PC-3 (cell line): ENCODE data around the gene ACOT2. TPM values are rescaled to one million over a fixed set of nuclear protein-coding genes. Genes with fewer than 3 reads are reported as not detected.
"Not testable (repeated sequence)": the region's sequence is repeated elsewhere in the genome, so short reads cannot be mapped to it uniquely, and the experiment has no call there.

Source experiments
- ATAC-seq: fragments of 200-7000 bp; cut with Tn5 transposase; 2 replicates; pipeline ENCODE4 v1.9.1; 2020; ENCODE audit warnings: mild to moderate bottlenecking, moderate library complexity
- Bru-seq: library from RNA; stranded (reverse); fragments of 400-500 nt; gene quantifications from one replicate; lab custom pipeline; 2021; lab: Mats Ljungman, UMichigan
- BruChase-seq, 2 experiments: library from RNA; stranded (reverse); fragments of 400-500 nt; gene quantifications; one replicate each; lab custom pipeline; 2021; lab: Mats Ljungman, UMichigan
- BruUV-seq: library from RNA; stranded (reverse); fragments of 400-500 nt; replicated peaks from 2 replicates; lab custom pipeline; 2021; lab: Mats Ljungman, UMichigan
- CTCF ChIA-PET: fragments of 300-600 bp; sonication (Branson Sonifier 250); formaldehyde crosslinking; loops from one replicate; lab custom pipeline; 2022; ENCODE audit warnings: antibody characterized with exemption; lab: Charles Lee
- POLR2A ChIA-PET: fragments of 300-600 bp; sonication (Branson Sonifier 250); formaldehyde crosslinking; loops from one replicate; lab custom pipeline; 2022; ENCODE audit warnings: antibody characterized with exemption; ENCODE audit not compliant: unreplicated experiment; lab: Charles Lee
- DNase-seq: peaks from one replicate; pipeline ENCODE4 v3.0.0-alpha.2; 2015
- H2AFZ ChIP-seq: fragments of 300-600 bp; sonication (generic); 2 replicates; pipeline ENCODE4 v1.6.0; 2016; ENCODE audit warnings: antibody characterized with exemption, low read length
- H3F3A ChIP-seq: fragments of 300-600 bp; sonication (generic); one replicate; pipeline ENCODE4 v1.6.0; 2017; ENCODE audit warnings: antibody characterized with exemption, low read length, control low read depth, mild to moderate bottlenecking; ENCODE audit not compliant: unreplicated experiment
- H3K27ac ChIP-seq: fragments of 300-600 bp; sonication (generic); 2 replicates; pipeline ENCODE4 v1.5.1; 2016; ENCODE audit warnings: mild to moderate bottlenecking, low read length
- H3K27me3 ChIP-seq: fragments of 300-600 bp; sonication (generic); 2 replicates; pipeline ENCODE4 v1.6.1; 2016; ENCODE audit warnings: low read length, mixed read lengths
- H3K36me3 ChIP-seq: fragments of 300-600 bp; sonication (generic); 2 replicates; pipeline ENCODE4 v1.6.1; 2016; ENCODE audit warnings: low read depth, mixed run types, low read length, mixed read lengths
- H3K4me1 ChIP-seq: fragments of 300-600 bp; sonication (generic); 2 replicates; pipeline ENCODE4 v1.5.1; 2016; ENCODE audit warnings: low read length; ENCODE audit not compliant: insufficient read depth
- H3K4me2 ChIP-seq: fragments of 300-600 bp; sonication (generic); 2 replicates; pipeline ENCODE4 v1.6.0; 2016; ENCODE audit warnings: low read length
- H3K4me3 ChIP-seq: fragments of 300-600 bp; sonication (generic); 2 replicates; pipeline ENCODE4 v1.5.1; 2016; ENCODE audit warnings: mild to moderate bottlenecking, low read length, mixed read lengths
- H3K79me2 ChIP-seq: fragments of 300-600 bp; sonication (generic); 2 replicates; pipeline ENCODE4 v1.6.1; 2017; ENCODE audit warnings: low read length, mixed read lengths
- H3K9ac ChIP-seq: fragments of 300-600 bp; sonication (generic); 2 replicates; pipeline ENCODE4 v1.6.0; 2016; ENCODE audit warnings: mild to moderate bottlenecking, low read length
- H3K9me2 ChIP-seq: fragments of 300-600 bp; sonication (generic); replicated peaks from 2 replicates; pipeline ENCODE4 v1.6.1; 2016; ENCODE audit warnings: mixed run types, low read length, mixed read lengths
- H3K9me3 ChIP-seq: fragments of 300-600 bp; sonication (generic); 2 replicates; pipeline ENCODE4 v1.6.1; 2016; ENCODE audit warnings: low read length, mixed read lengths
- H4K20me1 ChIP-seq: fragments of 300-600 bp; sonication (generic); 2 replicates; pipeline ENCODE4 v1.6.1; 2016; ENCODE audit warnings: low read length, mixed read lengths
- CTCF ChIP-seq: fragments of 300-600 bp; sonication (generic); conservative IDR thresholded peaks from 2 replicates; pipeline ENCODE4 v1.5.1; 2017; ENCODE audit warnings: antibody characterized with exemption, low read depth, mild to moderate bottlenecking, low read length
- EZH2 ChIP-seq: fragments of 300-600 bp; sonication (generic); IDR thresholded peaks from one replicate; pipeline ENCODE4 v1.6.1; 2017; ENCODE audit warnings: antibody characterized with exemption, mild to moderate bottlenecking, low read length; ENCODE audit not compliant: unreplicated experiment
- EZH2phosphoT487 ChIP-seq: fragments of 300-600 bp; sonication (generic); IDR thresholded peaks from 2 replicates; pipeline ENCODE4 v1.6.1; 2018; ENCODE audit warnings: mild to moderate bottlenecking, antibody characterized with exemption, low read length, borderline replicate concordance
- intact Hi-C: fragments of 100-400 bp; cut with micrococcal nuclease; formaldehyde crosslinking; loops from 2 replicates; pipeline ENCODE4 v1.9.0; 2023
- long read RNA-seq: library from polyadenylated mRNA; unstranded; transcript quantifications from one replicate; pipeline ENCODE4 v2.0.0, GENCODE V29; 2021; ENCODE audit not compliant: unreplicated experiment
- total RNA-seq: library from RNA; depleted of rRNA; stranded (reverse); fragments of >200 nt; gene quantifications from 2 replicates; pipeline ENCODE4 v1.2.3, GENCODE V29; 2014; rRNA removed

The ACOT2 gene
- total RNA-seq (39.0 and 46.0 TPM in 2 replicates), Bru-seq, nascent RNA (percentile 78 among the genes with signal in this experiment), BruChase-seq, experiment 1, labeled RNA remaining after a 6-hour chase (percentile 77 among the genes with signal in this experiment), BruChase-seq, experiment 2, labeled RNA remaining after a 2-hour chase (percentile 79 among the genes with signal in this experiment)
- long read RNA-seq, transcript ACOT2-201 (3 exons, 1,774 nt) = major isoform, 52 of 77 reads
- long read RNA-seq, partial matches to known transcripts = 12 of 77 reads
- long read RNA-seq, other reads (novel, unspliced or antisense) = 12 of 77 reads

- DNase-seq (peak; percentile 89), ATAC-seq (peak; percentile 74)
- not testable (repeated sequence) for H3K36me3 ChIP-seq, H3F3A ChIP-seq, H3K9me2 ChIP-seq, H4K20me1 ChIP-seq, H3K9me3 ChIP-seq, BruUV-seq, H3K27me3 ChIP-seq
- peak within 1 kb of the TSS; percentile 80 for H3K4me2 ChIP-seq
- H3K9ac ChIP-seq = peak within 1 kb of the TSS; percentile 74
- TF ChIP-seq EZH2phosphoT487 = peak; percentile 99
- peaks cover 31% of the 10 kb centered on the region for H3K4me1 ChIP-seq
- CTCF ChIA-PET = interaction anchor here (0.5 to 1.5 kb wide), 10 partner anchors 40 to 931 kb away, joined by 3 to 8 read pairs (median 4); no protein-coding TSS in a partner anchor
- H2AFZ ChIP-seq = peak within 1 kb of the TSS; percentile 62
- POLR2A ChIA-PET = interaction anchor here (0.6 to 1.1 kb wide), 8 partner anchors 9 to 904 kb away, joined by 3 to 13 read pairs (median 4); partner anchors contain the start of gene RIOX1
- peak within 1 kb of the TSS; percentile 67 for H3K4me3 ChIP-seq
- peaks cover 29% of the 10 kb centered on the region for H3K79me2 ChIP-seq
- peak within 1 kb of the TSS; percentile 33 for H3K27ac ChIP-seq
- intact Hi-C loops = loop anchor here (2.0 to 10.0 kb wide), 5 partner anchors 61 to 642 kb away; partner anchors contain the start of genes DCAF4 and RIOX1
Observed at GRCh38 chr14:73569185-73569958, at the start of gene ACOT2. TSS of gene ACOT2 (plus strand) at chr14:73569213. CDS start at chr14:73569241, 28 bp downstream.

- Histone ChIP-seq H3F3A (no peaks in the 10 kb centered on the region), H3K79me2 (no peaks in the 10 kb centered on the region), H3K9ac (no peak overlapping the region), H4K20me1 (no peaks in the 10 kb centered on the region), H3K27ac (no peak overlapping the region), H3K36me3 (no peaks in the 10 kb centered on the region), H3K4me2 (no peak overlapping the region), H2AFZ (no peak overlapping the region), H3K9me2 (no peaks in the 10 kb centered on the region), H3K9me3 (no peaks in the 10 kb centered on the region), H3K4me3 (no peak overlapping the region), H3K4me1 (peaks cover 15% of the 10 kb centered on the region), H3K27me3 (no peaks in the 10 kb centered on the region)
- BruUV-seq = no TSS peak
- CTCF ChIA-PET = no interaction called here
- intact Hi-C loops = no loop called here
- DNase-seq (no peak), ATAC-seq (no peak)
- TF ChIP-seq CTCF (no peak), EZH2 (no peak), EZH2phosphoT487 (no peak)
- POLR2A ChIA-PET = no interaction called here
Observed at GRCh38 chr14:73521229-73521628, 47.8 kb upstream of the ACOT2 start.

- H3K27me3 ChIP-seq = no peaks in the 10 kb centered on the region
- H3K9me3 ChIP-seq = no peaks in the 10 kb centered on the region
- no peaks in the 10 kb centered on the region for H3K9me2 ChIP-seq
- ChIA-PET POLR2A (interaction anchor here (0.6 to 0.8 kb wide), 3 partner anchors 20 to 879 kb away, joined by 3 to 13 read pairs (median 6); partner anchors contain the start of gene ACOT2), CTCF (interaction anchor here (0.6 to 0.7 kb wide), 2 partner anchors 16 to 46 kb away, joined by 3 to 4 read pairs; no protein-coding TSS in a partner anchor)
- ATAC-seq = peak; percentile 25
- H2AFZ ChIP-seq = no peak overlapping the region
- no peaks in the 10 kb centered on the region for H3F3A ChIP-seq
- peak overlapping the region; percentile 24; the same call in 1 of the 2 replicates for H3K4me2 ChIP-seq
- TF ChIP-seq CTCF (no peak), EZH2phosphoT487 (no peak), EZH2 (no peak)
- H3K9ac ChIP-seq = no peak overlapping the region
- H3K79me2 ChIP-seq = no peaks in the 10 kb centered on the region
- no TSS peak for BruUV-seq
- intact Hi-C loops = no loop called here
- no peaks in the 10 kb centered on the region for H3K36me3 ChIP-seq
- no peaks in the 10 kb centered on the region for H4K20me1 ChIP-seq
- no peak overlapping the region for H3K27ac ChIP-seq
- peaks cover 24% of the 10 kb centered on the region for H3K4me1 ChIP-seq
- DNase-seq = peak; percentile 38
- no peak overlapping the region for H3K4me3 ChIP-seq
Observed at GRCh38 chr14:73524493-73524892, 44.5 kb upstream of the ACOT2 start.
